ENCODE measurements around the gene FAM98C.

The FAM98C gene

DNA sequence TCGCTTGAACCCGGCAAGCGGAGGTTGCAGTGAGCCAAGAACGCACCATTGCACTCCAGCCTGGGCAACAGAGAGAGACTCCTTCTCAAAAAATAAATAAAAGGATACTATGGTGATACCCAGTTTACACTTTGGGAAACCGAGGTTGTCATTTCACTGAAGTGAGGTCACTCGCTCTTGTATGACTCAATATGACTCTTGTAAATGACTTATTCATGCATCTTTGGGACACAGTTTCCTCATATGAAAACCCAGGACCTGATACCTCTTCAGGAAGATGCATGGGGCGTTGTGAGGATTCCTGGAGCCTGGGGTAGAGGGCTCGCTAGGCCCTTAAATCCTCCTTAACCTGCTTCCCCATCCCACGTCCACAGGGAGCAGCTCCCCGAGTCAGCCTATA, 24.0 kb upstream of the FAM98C start:
- DNase-seq (ENCODE audit: low spot score), result no peak

- no peak for DNase-seq (ENCODE audit: low spot score)
These were observed 21.8 kb upstream of the FAM98C start for GRCh38 chr19:38381138-38381537.

GRCh38 chr19:38383184-38383583, 19.7 kb upstream of the FAM98C start:
- DNase-seq (ENCODE audit: low spot score), result no peak

DNA sequence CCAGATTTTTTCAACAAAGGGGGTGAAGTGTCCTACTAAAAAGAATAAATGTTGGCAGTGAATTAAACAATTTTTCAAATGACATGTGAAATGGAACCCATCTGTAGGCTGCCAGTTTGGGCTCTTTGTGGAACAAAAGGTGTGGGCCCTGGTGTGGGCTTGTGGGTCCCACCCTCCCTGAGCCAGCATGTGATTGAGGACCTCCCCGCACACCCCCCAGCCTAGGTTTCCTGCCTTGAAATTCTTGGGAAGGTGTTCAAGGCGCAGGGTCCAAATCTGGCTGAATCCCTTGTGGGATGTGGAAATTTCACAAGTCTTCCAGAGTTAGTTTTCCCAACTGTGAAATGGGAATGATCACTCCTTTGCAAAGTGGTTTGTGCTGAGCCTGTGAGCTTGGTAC, 19.1 kb upstream of the FAM98C start:
- no peak for DNase-seq (ENCODE audit: low spot score)

DNA sequence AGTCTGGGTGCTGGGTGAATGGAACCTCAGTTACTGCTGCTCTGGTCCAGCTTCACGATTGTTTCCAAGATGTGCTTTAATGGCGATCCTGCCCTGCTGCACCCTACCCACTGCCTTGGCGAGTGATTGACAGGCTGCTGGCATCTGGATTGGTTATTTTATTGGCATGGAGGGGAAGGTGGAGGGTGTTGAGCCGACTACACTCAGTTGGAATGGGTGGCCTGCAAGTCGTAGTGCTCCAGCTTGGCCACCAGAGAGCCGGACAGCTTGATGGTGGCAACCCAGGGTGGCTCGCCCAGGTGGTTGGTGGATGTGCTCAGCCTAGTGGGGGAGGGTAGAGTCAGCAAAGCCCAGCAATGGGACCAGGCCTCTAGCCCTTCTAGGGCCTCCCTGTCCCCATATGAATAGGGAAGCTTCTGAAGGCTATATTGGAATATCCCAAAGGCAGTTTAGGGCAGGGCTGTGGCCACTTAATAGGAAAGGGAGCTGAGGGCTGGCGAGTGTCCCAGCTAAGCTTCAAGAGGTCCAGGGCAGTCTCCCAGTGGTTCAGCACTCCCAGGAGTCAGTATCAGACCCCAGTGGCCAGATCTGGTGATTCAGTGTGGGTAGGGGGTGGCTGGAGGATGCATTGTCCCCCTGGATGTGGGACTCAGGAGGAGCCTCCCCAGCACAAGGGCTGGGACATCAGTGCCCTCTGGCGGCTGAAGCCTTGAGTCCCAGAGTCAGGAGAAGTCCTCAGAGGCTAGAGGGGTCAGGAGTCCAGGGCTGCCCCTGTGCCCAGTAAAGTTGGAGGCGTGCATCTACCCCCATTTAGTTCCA, 18.5 kb upstream of the FAM98C start:
- DNase-seq (ENCODE audit: low spot score), result peak; percentile 53

- DNase-seq (ENCODE audit: low spot score), result no peak
These were observed 17.7 kb upstream of the FAM98C start for GRCh38 chr19:38385057-38385803.

- no peak for DNase-seq (ENCODE audit: low spot score)
These were observed 17.1 kb upstream of the FAM98C start for GRCh38 chr19:38385804-38386257.

- no peak for DNase-seq (ENCODE audit: low spot score)
These were observed 16.5 kb upstream of the FAM98C start for GRCh38 chr19:38386300-38386970.

DNA sequence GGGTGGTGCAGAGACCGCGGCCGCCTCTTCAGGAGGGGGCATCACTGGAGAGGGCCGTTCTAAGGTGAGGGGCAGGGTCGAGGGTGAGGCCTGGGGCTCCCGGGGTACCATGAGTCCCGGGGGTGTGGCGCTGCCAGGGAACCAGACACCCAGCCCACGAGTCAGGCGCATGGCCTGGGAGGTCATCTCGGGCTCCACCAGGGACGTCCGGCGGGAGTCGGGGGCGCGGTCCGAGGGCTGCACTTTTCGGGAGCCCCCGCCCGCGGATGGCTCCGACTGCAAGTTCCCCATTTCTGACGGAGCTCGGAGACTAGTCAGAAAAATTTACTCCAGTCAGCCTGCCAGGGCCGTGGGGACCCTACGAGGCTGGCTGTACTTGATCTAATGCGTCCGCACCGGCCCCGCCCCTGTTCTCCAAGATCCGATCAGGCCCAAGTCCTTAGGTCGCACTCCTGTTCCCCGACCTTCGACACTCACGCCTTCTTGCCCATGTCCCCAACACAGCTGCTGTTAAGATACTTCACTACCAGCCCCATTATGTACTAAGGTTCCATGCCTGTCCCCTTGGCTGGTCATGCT, 15.8 kb upstream of the FAM98C start:
- no peak for DNase-seq (ENCODE audit: low spot score)

- peak; percentile 94 for DNase-seq (ENCODE audit: low spot score)
These were observed 15.1 kb upstream of the FAM98C start, which contains the start of gene GGN for GRCh38 chr19:38387550-38388348. GGN (minus strand) TSS chr19:38388034; CDS start chr19:38387261, 773 bp downstream.

GRCh38 chr19:38388349-38389100, 14.4 kb upstream of the FAM98C start, which contains the start of gene SPRED3:
SPRED3 (plus strand) TSS chr19:38388697; CDS start chr19:38390303, 1,606 bp downstream.
- no peak for DNase-seq (ENCODE audit: low spot score)

GRCh38 chr19:38389101-38389925, 13.6 kb upstream of the FAM98C start:
- peak; percentile 38 for DNase-seq (ENCODE audit: low spot score)

DNA sequence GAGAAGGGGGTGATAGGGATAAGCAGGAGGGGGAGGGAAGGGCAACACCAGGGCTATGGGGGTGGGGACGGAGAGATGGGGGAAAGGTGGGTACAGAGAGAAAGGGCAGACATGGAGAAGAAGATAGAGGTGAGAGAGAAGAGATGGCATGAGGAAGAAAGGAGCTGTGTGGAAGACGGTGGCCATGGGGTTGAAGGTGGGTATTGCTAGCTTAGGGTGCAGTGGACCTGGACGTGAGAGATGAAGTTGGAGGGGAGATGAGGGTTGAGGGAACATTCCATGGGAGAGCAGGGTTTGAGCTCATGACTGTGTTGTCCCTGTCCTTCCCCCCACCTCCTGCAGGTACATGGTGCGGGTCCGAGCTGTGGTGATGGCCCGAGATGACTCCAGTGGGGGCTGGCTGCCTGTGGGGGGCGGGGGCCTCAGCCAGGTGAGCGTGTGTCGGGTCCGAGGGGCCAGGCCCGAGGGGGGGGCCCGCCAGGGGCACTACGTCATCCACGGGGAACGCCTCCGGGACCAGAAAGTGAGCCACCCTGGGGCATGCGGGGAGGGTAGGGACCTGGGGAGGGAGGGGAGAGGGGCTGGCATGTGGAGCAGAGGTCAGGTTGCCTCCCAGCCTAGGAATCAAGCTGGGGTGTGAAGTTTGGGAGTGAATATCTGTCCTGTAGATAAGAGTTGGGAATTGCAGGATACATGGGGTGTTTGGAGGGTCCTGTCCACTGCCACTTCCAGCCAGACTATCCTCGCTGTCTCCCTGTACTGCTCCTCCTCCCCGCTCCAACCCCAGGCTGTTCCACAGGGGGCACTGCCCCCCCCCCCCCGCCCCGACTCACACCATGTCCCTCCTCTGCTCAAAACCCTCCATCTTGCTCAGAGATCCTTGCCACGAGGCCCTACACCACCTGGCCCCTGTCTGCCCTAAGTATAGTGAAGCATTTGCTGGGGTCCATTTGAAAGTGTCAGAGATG, 12.7 kb upstream of the FAM98C start:
- no peak for DNase-seq (ENCODE audit: low spot score)

DNA sequence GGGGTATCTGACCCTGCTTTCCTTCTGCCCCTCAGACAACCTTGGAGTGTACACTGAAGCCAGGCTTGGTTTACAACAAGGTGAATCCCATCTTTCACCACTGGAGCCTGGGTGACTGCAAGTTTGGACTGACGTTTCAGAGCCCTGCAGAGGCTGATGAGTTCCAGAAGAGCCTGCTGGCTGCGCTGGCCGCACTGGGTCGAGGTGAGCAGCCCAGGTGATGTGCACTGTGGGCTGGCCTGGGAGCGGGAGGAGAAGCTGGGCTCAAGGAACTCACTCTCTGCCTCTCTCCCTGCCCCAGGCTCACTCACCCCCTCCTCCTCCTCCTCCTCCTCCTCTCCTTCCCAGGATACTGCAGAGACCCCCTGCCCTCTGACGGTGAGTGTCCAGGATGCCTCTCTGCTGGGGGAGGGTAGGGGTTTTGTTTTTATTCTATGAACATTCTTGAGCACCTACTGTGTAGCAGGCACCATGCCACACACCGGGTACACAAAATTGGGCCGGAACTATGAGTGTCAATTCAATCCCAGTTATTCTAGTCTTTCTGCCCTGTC, 10.9 kb upstream of the FAM98C start:
- no peak for DNase-seq (ENCODE audit: low spot score)

- no peak for DNase-seq (ENCODE audit: low spot score)
These were observed 10.1 kb upstream of the FAM98C start for GRCh38 chr19:38392707-38393308.

GRCh38 chr19:38394488-38394887, 8.4 kb upstream of the FAM98C start:
- no peak for DNase-seq (ENCODE audit: low spot score)

- DNase-seq (ENCODE audit: low spot score), result no peak
These were observed 7.3 kb upstream of the FAM98C start for GRCh38 chr19:38395381-38396114.
